ENCODE results near the gene C14orf132.

Gene C14orf132

GRCh38 chr14:96139879-96140278 lies 100.7 kb downstream of the C14orf132 start:
- no peaks in the 10 kb centered on the region for H3K27me3 ChIP-seq (ENCODE audit: control insufficient read depth, insufficient read depth, low read length)
- H3K4me1 ChIP-seq (ENCODE audit: control insufficient read depth, insufficient read depth, low read length): peaks cover 15% of the 10 kb centered on the region
- no peak overlapping the region for H3K9ac ChIP-seq (ENCODE audit: low read length)
- H3K4me3 ChIP-seq (ENCODE audit: low read length): no peak overlapping the region
- no peaks in the 10 kb centered on the region for H3K36me3 ChIP-seq (ENCODE audit: control insufficient read depth, insufficient read depth, low read length)
- H3K9me3 ChIP-seq (ENCODE audit: control insufficient read depth, low read length): no peaks in the 10 kb centered on the region

GRCh38 chr14:96140952-96141351 lies 101.8 kb downstream of the C14orf132 start:
- no peak overlapping the region for H3K4me3 ChIP-seq (ENCODE audit: low read length)
- no peaks in the 10 kb centered on the region for H3K27me3 ChIP-seq (ENCODE audit: control insufficient read depth, insufficient read depth, low read length)
- H3K9ac ChIP-seq (ENCODE audit: low read length): no peak overlapping the region

More at GRCh38 chr14:96140952-96141351, 101.8 kb downstream of the C14orf132 start:
- H3K36me3 ChIP-seq (ENCODE audit: control insufficient read depth, insufficient read depth, low read length): no peaks in the 10 kb centered on the region
- H3K9me3 ChIP-seq (ENCODE audit: control insufficient read depth, low read length): no peaks in the 10 kb centered on the region
- peaks cover 10% of the 10 kb centered on the region for H3K4me1 ChIP-seq (ENCODE audit: control insufficient read depth, insufficient read depth, low read length)
